Astrocyte (in vitro differentiated cells and primary cell): ENCODE results near the gene SPSB1. TPM values are rescaled to one million over a fixed set of nuclear protein-coding genes. Genes with fewer than 3 reads are reported as not detected.

Source experiments
- DNase-seq: peaks from one replicate; pipeline ENCODE4 v3.0.0-alpha.2; 2010; ENCODE audit warnings: low read depth
- FAIRE-seq: peaks from 2 replicates; lab custom pipeline; 2011; peaks lifted over from hg19 to GRCh38; lab: Jason Lieb, UNC
- H2AFZ ChIP-seq: 2 replicates; pipeline ENCODE4 v1.6.0; 2012; ENCODE audit warnings: low read depth, low read length, inconsistent platforms
- H3K27ac ChIP-seq: 2 replicates; pipeline ENCODE4 v1.5.1; 2011; ENCODE audit warnings: low read depth, low read length, inconsistent platforms
- H3K27me3 ChIP-seq: 2 replicates; pipeline ENCODE4 v1.6.0; 2011; ENCODE audit warnings: low read length, inconsistent platforms; ENCODE audit not compliant: insufficient read depth
- H3K36me3 ChIP-seq: 2 replicates; pipeline ENCODE4 v1.5.1; 2011; ENCODE audit warnings: low read length, inconsistent platforms; ENCODE audit not compliant: insufficient read depth
- H3K4me1 ChIP-seq: 2 replicates; pipeline ENCODE4 v1.5.1; 2011; ENCODE audit warnings: low read length, inconsistent platforms; ENCODE audit not compliant: insufficient read depth
- H3K4me2 ChIP-seq: 2 replicates; pipeline ENCODE4 v1.6.0; 2012; ENCODE audit warnings: low read length, inconsistent platforms
- H3K4me3 ChIP-seq: 2 replicates; pipeline ENCODE4 v1.5.1; 2011; ENCODE audit warnings: low read depth, mild to moderate bottlenecking, low read length, inconsistent platforms; ENCODE audit not compliant: insufficient read depth
- H3K79me2 ChIP-seq: 2 replicates; pipeline ENCODE4 v1.6.0; 2012; ENCODE audit warnings: mild to moderate bottlenecking, low read length, inconsistent platforms; ENCODE audit not compliant: insufficient read depth
- H3K9ac ChIP-seq: 2 replicates; pipeline ENCODE4 v1.6.0; 2012; ENCODE audit warnings: mild to moderate bottlenecking, low read length, inconsistent platforms
- H3K9me3 ChIP-seq: 2 replicates; pipeline ENCODE4 v1.5.1; 2012; ENCODE audit warnings: low read depth, mild to moderate bottlenecking, low read length, inconsistent platforms; ENCODE audit not compliant: insufficient read depth
- H4K20me1 ChIP-seq: 2 replicates; pipeline ENCODE4 v1.6.0; 2012; ENCODE audit warnings: low read length, inconsistent platforms; ENCODE audit not compliant: insufficient read depth
- H3K27ac Mint-ChIP-seq: one replicate; pipeline ENCODE4 v1.8.0; 2021; ENCODE audit warnings: mild to moderate bottlenecking, mixed read lengths; ENCODE audit not compliant: unreplicated experiment
- H3K27me3 Mint-ChIP-seq: one replicate; pipeline ENCODE4 v1.8.0; 2021; ENCODE audit warnings: low read depth, mixed read lengths; ENCODE audit not compliant: unreplicated experiment
- H3K36me3 Mint-ChIP-seq: one replicate; pipeline ENCODE4 v1.8.0; 2021; ENCODE audit warnings: low read depth, mixed read lengths; ENCODE audit not compliant: unreplicated experiment
- H3K4me1 Mint-ChIP-seq: one replicate; pipeline ENCODE4 v1.8.0; 2021; ENCODE audit warnings: low read depth, mixed read lengths; ENCODE audit not compliant: unreplicated experiment
- H3K4me3 Mint-ChIP-seq: one replicate; pipeline ENCODE4 v1.8.0; 2021; ENCODE audit warnings: mild to moderate bottlenecking, moderate library complexity, mixed read lengths; ENCODE audit not compliant: unreplicated experiment
- H3K9me3 Mint-ChIP-seq: one replicate; pipeline ENCODE4 v1.8.0; 2021; ENCODE audit warnings: mild to moderate bottlenecking, mixed read lengths; ENCODE audit not compliant: unreplicated experiment
- EZH2 ChIP-seq: IDR thresholded peaks from 2 replicates; pipeline ENCODE4 v1.6.1; 2012; ENCODE audit warnings: mild to moderate bottlenecking, low read length, inconsistent platforms; ENCODE audit not compliant: insufficient read depth
- total RNA-seq: library from RNA; stranded (reverse); gene quantifications from 2 replicates; pipeline ENCODE4 v1.2.1, GENCODE V29; 2021
- TF ChIP-seq, protein P1 (sequence below): IDR thresholded peaks from 2 replicates; pipeline ENCODE4 v1.5.1; 2011; ENCODE audit warnings: low read depth, mild to moderate bottlenecking, inconsistent platforms, low read length, moderate library complexity; ENCODE audit not compliant: insufficient read depth

The SPSB1 gene
- total RNA-seq, 1 donor from 2014 or later = 53.5 TPM

DNA sequence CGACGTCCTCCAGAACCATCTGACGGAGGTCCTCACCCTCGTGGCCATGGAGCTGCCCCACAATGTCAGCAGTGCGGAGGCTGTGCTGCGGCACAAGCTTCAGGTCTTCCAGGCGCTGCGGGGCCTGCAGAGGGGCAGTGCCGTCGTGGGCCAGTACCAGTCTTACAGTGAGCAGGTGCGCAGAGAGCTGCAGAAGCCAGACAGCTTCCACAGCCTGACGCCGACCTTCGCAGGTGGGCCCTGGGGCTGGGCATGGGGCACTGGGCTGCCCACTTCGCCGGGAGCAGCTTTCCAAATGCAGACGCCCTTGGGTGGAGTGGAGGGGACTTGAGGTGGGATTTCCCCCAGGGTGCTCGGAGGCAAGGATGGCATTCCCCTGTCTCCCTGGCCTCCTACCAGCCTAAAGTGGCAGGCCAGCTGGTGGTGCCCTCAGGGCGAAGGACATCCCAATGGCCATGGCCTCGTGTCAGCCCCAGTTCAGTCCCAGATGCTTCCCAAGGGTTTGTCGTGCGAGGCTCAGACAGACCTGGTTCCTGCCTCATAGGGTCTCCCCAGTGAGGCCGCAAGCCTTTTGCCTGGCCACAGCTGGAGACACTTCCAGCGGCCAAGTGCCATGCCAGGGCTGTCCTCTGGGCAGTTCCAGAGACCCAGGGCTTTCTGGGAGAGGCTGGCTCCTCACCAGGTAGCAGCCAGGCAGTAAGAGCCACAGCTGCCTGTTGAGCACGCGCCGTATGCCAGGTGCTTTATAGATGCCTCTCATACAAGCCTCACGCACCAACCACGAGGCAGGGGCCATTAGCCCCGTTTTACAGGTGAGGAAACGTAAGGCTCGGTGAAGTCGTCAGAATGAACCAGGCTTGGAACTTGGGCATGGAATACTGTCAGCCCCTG is 30.4 kb upstream of the SPSB1 start:
- peaks cover 8% of the 10 kb centered on the region for H3K9me3 ChIP-seq
- H3K36me3 ChIP-seq = no peaks in the 10 kb centered on the region
- H3K27me3 ChIP-seq = no peaks in the 10 kb centered on the region
- FAIRE-seq (no peak), DNase-seq (no peak)
- no peak overlapping the region for H2AFZ ChIP-seq
- H3K9me3 Mint-ChIP-seq = no peaks in the 10 kb centered on the region
- H3K27ac ChIP-seq = no peak overlapping the region
- no peak overlapping the region for H3K9ac ChIP-seq
- no peak overlapping the region for H3K4me3 ChIP-seq
- H3K27ac Mint-ChIP-seq = no peak overlapping the region
- H4K20me1 ChIP-seq = peaks cover 46% of the 10 kb centered on the region
- peaks cover 12% of the 10 kb centered on the region for H3K36me3 Mint-ChIP-seq
- no peak overlapping the region for H3K4me2 ChIP-seq
- no peak overlapping the region for H3K4me3 Mint-ChIP-seq
- TF ChIP-seq, protein P1, sequence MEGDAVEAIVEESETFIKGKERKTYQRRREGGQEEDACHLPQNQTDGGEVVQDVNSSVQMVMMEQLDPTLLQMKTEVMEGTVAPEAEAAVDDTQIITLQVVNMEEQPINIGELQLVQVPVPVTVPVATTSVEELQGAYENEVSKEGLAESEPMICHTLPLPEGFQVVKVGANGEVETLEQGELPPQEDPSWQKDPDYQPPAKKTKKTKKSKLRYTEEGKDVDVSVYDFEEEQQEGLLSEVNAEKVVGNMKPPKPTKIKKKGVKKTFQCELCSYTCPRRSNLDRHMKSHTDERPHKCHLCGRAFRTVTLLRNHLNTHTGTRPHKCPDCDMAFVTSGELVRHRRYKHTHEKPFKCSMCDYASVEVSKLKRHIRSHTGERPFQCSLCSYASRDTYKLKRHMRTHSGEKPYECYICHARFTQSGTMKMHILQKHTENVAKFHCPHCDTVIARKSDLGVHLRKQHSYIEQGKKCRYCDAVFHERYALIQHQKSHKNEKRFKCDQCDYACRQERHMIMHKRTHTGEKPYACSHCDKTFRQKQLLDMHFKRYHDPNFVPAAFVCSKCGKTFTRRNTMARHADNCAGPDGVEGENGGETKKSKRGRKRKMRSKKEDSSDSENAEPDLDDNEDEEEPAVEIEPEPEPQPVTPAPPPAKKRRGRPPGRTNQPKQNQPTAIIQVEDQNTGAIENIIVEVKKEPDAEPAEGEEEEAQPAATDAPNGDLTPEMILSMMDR = no peak
- TF ChIP-seq EZH2 = no peak
- H3K4me1 ChIP-seq = peaks cover 4% of the 10 kb centered on the region
- peaks cover 10% of the 10 kb centered on the region for H3K4me1 Mint-ChIP-seq
- peaks cover 34% of the 10 kb centered on the region for H3K79me2 ChIP-seq
- peaks cover 17% of the 10 kb centered on the region for H3K27me3 Mint-ChIP-seq

DNA sequence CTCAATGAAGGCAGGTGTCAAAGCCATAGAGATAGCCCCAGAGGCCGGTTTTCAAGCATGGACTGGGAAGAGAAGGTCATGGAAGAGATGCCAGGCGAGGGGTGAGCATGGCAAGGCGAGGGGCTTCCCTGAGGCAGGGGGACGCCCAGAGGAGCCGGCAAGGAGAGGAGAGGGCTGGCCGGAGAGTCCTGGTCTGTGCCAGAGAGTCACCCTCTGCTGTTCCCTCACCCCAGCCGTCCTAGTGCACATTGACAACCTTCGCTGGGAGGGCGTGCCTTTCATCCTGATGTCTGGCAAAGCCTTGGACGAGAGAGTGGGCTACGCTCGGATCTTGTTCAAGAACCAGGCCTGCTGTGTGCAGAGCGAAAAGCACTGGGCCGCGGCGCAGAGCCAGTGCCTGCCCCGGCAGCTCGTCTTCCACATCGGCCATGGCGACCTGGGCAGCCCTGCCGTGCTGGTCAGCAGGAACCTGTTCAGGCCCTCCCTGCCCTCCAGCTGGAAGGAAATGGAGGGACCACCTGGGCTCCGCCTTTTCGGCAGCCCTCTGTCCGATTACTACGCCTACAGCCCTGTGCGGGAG is 29.3 kb upstream of the SPSB1 start:
- no peak overlapping the region for H3K27ac ChIP-seq
- peaks cover 3% of the 10 kb centered on the region for H3K9me3 ChIP-seq
- no peak overlapping the region for H3K4me3 ChIP-seq
- Mint-ChIP-seq H3K27me3 (peaks cover 17% of the 10 kb centered on the region), H3K9me3 (no peaks in the 10 kb centered on the region), H3K27ac (no peak overlapping the region), H3K4me3 (no peak overlapping the region), H3K36me3 (peaks cover 9% of the 10 kb centered on the region), H3K4me1 (peaks cover 8% of the 10 kb centered on the region)
- H3K27me3 ChIP-seq = no peaks in the 10 kb centered on the region
- FAIRE-seq (no peak), DNase-seq (no peak)
- no peak for TF ChIP-seq EZH2
- TF ChIP-seq, protein P1 = no peak
- peaks cover 45% of the 10 kb centered on the region for H4K20me1 ChIP-seq
- peaks cover 4% of the 10 kb centered on the region for H3K4me1 ChIP-seq
- no peak overlapping the region for H3K4me2 ChIP-seq
- no peak overlapping the region for H3K9ac ChIP-seq
- H2AFZ ChIP-seq = no peak overlapping the region
- H3K79me2 ChIP-seq = peaks cover 24% of the 10 kb centered on the region
- H3K36me3 ChIP-seq = peaks cover under 1% of the 10 kb centered on the region
